WERI-Rb-1 (cell line): ENCODE data around the gene PLCL2.

Experiments
- DNase-seq: peaks from one replicate; pipeline ENCODE4 v3.0.0-alpha.2; 2020
- H3K27ac ChIP-seq: fragments of 250-450 bp; sonication (Bioruptor Pico); 2 replicates; pipeline ENCODE4 v1.5.1; 2020; ENCODE audit warnings: mild to moderate bottlenecking, moderate library complexity
- H3K27me3 ChIP-seq: fragments of 250-450 bp; sonication (Bioruptor Pico); 2 replicates; pipeline ENCODE4 v1.5.1; 2021; ENCODE audit warnings: mild to moderate bottlenecking, low read depth, moderate library complexity; ENCODE audit not compliant: insufficient read depth, severe bottlenecking
- H3K36me3 ChIP-seq: fragments of 250-450 bp; sonication (Bioruptor Pico); 2 replicates; pipeline ENCODE4 v1.5.1; 2020; ENCODE audit warnings: mild to moderate bottlenecking, moderate library complexity
- H3K4me3 ChIP-seq: 2 replicates; pipeline ENCODE4 v1.5.1; 2011; ENCODE audit warnings: low read depth, mild to moderate bottlenecking, control low read depth, low read length
- H3K9me3 ChIP-seq: fragments of 250-450 bp; sonication (Bioruptor Pico); 2 replicates; pipeline ENCODE4 v1.5.1; 2021; ENCODE audit warnings: mild to moderate bottlenecking, moderate library complexity; ENCODE audit not compliant: severe bottlenecking
- CTCF ChIP-seq: IDR thresholded peaks from 2 replicates; pipeline ENCODE4 v1.5.1; 2011; ENCODE audit warnings: low read depth, mild to moderate bottlenecking, control low read depth, inconsistent platforms, low read length

The PLCL2 gene

GRCh38 chr3:17077606-17078005 lies 192.9 kb downstream of the PLCL2 start:
- Histone ChIP-seq H3K4me3 (no peak overlapping the region), H3K36me3 (no peaks in the 10 kb centered on the region; the same call in 1 of the 2 replicates), H3K9me3 (peaks cover 3% of the 10 kb centered on the region), H3K27me3 (no peaks in the 10 kb centered on the region), H3K27ac (no peak overlapping the region)
- DNase-seq, result no peak
- TF ChIP-seq CTCF, result no peak

GRCh38 chr3:17078926-17079465 lies 194.2 kb downstream of the PLCL2 start:
- Histone ChIP-seq H3K27ac (no peak overlapping the region), H3K36me3 (no peaks in the 10 kb centered on the region), H3K4me3 (no peak overlapping the region), H3K9me3 (peaks cover 3% of the 10 kb centered on the region), H3K27me3 (no peaks in the 10 kb centered on the region)
- DNase-seq, result no peak
- no peak for TF ChIP-seq CTCF

- H3K4me3 ChIP-seq, result no peak overlapping the region
- no peak for TF ChIP-seq CTCF
- H3K27ac ChIP-seq, result no peak overlapping the region
- no peak for DNase-seq
- H3K27me3 ChIP-seq, result no peaks in the 10 kb centered on the region
- peaks cover 3% of the 10 kb centered on the region for H3K9me3 ChIP-seq
- H3K36me3 ChIP-seq, result no peaks in the 10 kb centered on the region
Measured at GRCh38 chr3:17079933-17080332, 195.2 kb downstream of the PLCL2 start.

- peaks cover 3% of the 10 kb centered on the region for H3K9me3 ChIP-seq
- no peak overlapping the region for H3K4me3 ChIP-seq
- no peak for DNase-seq
- TF ChIP-seq CTCF, result no peak
- no peaks in the 10 kb centered on the region for H3K36me3 ChIP-seq
- no peak overlapping the region for H3K27ac ChIP-seq
- no peaks in the 10 kb centered on the region for H3K27me3 ChIP-seq
Measured at GRCh38 chr3:17081520-17081919, 196.8 kb downstream of the PLCL2 start.

GRCh38 chr3:17087509-17087908 lies 202.8 kb downstream of the PLCL2 start:
- no peak for DNase-seq
- no peak overlapping the region for H3K27ac ChIP-seq

More at GRCh38 chr3:17087509-17087908, 202.8 kb downstream of the PLCL2 start:
- Histone ChIP-seq H3K36me3 (no peaks in the 10 kb centered on the region), H3K27me3 (no peaks in the 10 kb centered on the region), H3K9me3 (no peaks in the 10 kb centered on the region), H3K4me3 (no peak overlapping the region)
- no peak for TF ChIP-seq CTCF
